ENCODE data around the gene HMGXB4. TPM values are rescaled to one million over a fixed set of nuclear protein-coding genes. Genes with fewer than 3 reads are reported as not detected.

The HMGXB4 gene
- total and polyA plus RNA-seq, 2 of the 13 experiments (the other 11 are each of a cell fraction or from before 2014, with no cell fraction given): 13.9 to 16.3 TPM

- peak; percentile 54; the same call in 1 of the 2 replicates for TF ChIP-seq ZNF770 (CRISPR knock-in tag; IDR thresholded peaks at IDR 0.05)
- 0 out of 2 replicates have a peak, but pooled peaks have one; percentile 63 for TF ChIP-seq ZNF678 (CRISPR knock-in tag; IDR thresholded peaks at IDR 0.05)
- TF ChIP-seq POLR2G (IDR thresholded peaks at IDR 0.05; ENCODE audit: low read depth, low read length): peak; percentile 85
- 0 out of 2 replicates have a peak, but pooled peaks have one; percentile 31 for TF ChIP-seq RFXAP (CRISPR knock-in tag; IDR thresholded peaks at IDR 0.05; ENCODE audit: borderline replicate concordance)
- no peak; the same call in 1 of the 2 replicates for TF ChIP-seq ZNF772 (CRISPR knock-in tag; IDR thresholded peaks at IDR 0.05)
- TF ChIP-seq TERF1 (CRISPR knock-in tag; IDR thresholded peaks at IDR 0.05): no peak; the same call in 1 of the 2 replicates
- peak; percentile 96 for TF ChIP-seq POLR2AphosphoS2 (IDR thresholded peaks at IDR 0.05; ENCODE audit: low read depth, low read length)
- TF ChIP-seq THAP11 (CRISPR knock-in tag; IDR thresholded peaks at IDR 0.05): peak; percentile 86
- peak; percentile 48; the same call in 1 of the 2 replicates for TF ChIP-seq ATF2 (CRISPR knock-in tag; IDR thresholded peaks at IDR 0.05)
- 0 out of 2 replicates have a peak, but pooled peaks have one; percentile 24 for TF ChIP-seq ZBTB44 (CRISPR knock-in tag; IDR thresholded peaks at IDR 0.05)
- TF ChIP-seq DNMT3B (CRISPR knock-in tag; conservative IDR thresholded peaks at IDR 0.05): no peak
- peak; percentile 56; the same call in 1 of the 2 replicates for TF ChIP-seq GMEB1 (CRISPR knock-in tag; IDR thresholded peaks at IDR 0.05; ENCODE audit: borderline replicate concordance)
- TF ChIP-seq EP300 (IDR thresholded peaks at IDR 0.05; ENCODE audit: low read depth in 2 of 2, low read length in 2 of 2): no peak
- no peak for TF ChIP-seq EP300 (CRISPR knock-in tag; IDR thresholded peaks at IDR 0.05; ENCODE audit: borderline replicate concordance)
- TF ChIP-seq SAP130 (CRISPR knock-in tag; IDR thresholded peaks at IDR 0.05; ENCODE audit: low read depth): peak; percentile 77
- peak; percentile 49; the same call in 1 of the 2 replicates for TF ChIP-seq ZNF746 (CRISPR knock-in tag; IDR thresholded peaks at IDR 0.05)
- no peak; the same call in 1 of the 2 replicates for TF ChIP-seq ZNF205 (CRISPR knock-in tag; IDR thresholded peaks at IDR 0.05)
- TF ChIP-seq NFKBIZ (CRISPR knock-in tag; IDR thresholded peaks at IDR 0.05): peak; percentile 58; the same call in 1 of the 2 replicates
- peak; percentile 15; the same call in 1 of the 2 replicates for TF ChIP-seq NR2F2 (IDR thresholded peaks at IDR 0.05; ENCODE audit: borderline replicate concordance, low read depth)
- TF ChIP-seq NRL (CRISPR knock-in tag; IDR thresholded peaks at IDR 0.05; ENCODE audit: borderline replicate concordance): peak; percentile 77; the same call in 1 of the 2 replicates
These were observed at the start of gene HMGXB4 (continued) for GRCh38 chr22:35257321-35258190.

Data from HepG2 (cell line).